ENCODE data around the gene TTC21A. TPM values are rescaled to one million over a fixed set of nuclear protein-coding genes. Genes with fewer than 3 reads are reported as not detected.

TTC21A gene
- total RNA-seq, 1 experiment from 2014 or later = 9.5 TPM

DNA sequence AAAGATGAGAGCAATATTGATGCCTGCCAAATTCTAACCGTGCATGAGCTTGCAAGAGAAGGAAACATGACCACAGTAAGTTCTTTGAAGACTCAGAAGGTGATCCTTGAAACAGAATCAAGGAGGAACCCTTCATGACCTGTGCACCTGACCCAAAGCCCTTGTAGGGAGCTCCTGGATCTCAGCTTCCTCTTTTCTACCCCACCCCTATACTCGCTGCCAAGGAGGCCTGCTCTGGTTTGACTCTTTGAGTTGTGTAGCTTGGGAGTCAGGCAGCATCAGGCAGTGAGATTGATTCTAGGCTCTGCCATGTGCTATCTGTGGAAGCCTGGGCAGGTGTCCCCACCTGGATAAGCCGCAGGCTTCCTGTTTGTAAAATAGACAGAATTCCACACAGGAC lies 10.6 kb downstream of the TTC21A start:
- CTCF ChIA-PET = no interaction called here

DNA sequence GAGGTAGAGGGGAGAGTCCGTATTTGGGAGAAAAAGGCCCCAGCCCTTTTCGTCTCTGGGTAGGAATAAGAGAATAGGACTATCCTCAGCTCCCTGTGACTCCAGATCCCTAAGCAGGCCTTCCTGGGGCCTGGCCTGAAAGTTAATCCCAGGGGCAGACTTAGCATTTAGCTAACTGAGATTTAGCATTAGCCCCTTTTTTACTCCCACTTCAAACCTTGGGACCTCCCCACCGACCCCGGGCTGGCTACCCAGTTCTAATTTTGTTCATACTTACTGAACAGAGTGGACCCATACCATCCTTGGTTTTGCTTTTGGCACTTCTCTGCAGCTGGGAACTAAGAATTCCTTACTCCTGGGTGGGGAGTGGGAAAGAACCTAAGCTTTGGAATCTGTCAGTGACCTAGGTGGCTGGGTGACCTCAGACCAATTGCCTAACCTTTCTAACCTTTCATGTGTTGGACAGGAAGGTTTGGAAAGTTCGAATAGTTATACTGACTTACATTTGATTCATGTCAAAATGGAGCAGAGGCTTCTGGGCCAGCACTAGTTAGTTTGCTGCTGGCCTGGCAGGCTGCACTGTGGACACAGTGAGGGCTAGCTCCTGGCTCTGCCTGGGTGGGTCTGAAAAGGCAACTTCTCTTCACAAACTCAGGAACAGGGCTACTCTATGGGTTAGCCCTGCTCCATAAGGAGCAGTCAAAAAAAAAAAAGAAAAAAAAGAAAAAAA lies 11.6 kb downstream of the TTC21A start:
- Histone ChIP-seq H3F3A (ENCODE audit: insufficient read depth, low read depth) (no peaks in the 10 kb centered on the region), H3K4me2 (no peak overlapping the region), H3K4me3 (no peak overlapping the region), H3K36me3 (ENCODE audit: low read depth) (no peaks in the 10 kb centered on the region), H3K4me1 (replicated peaks; ENCODE audit: insufficient read depth) (peaks cover 3% of the 10 kb centered on the region), H3K27me3 (ENCODE audit: insufficient read depth, low read depth) (no peaks in the 10 kb centered on the region), H3K9me3 (ENCODE audit: insufficient read depth, low read depth) (no peaks in the 10 kb centered on the region), H3K79me2 (ENCODE audit: low read depth) (no peaks in the 10 kb centered on the region), H3K27ac (no peak overlapping the region), H4K20me1 (ENCODE audit: insufficient read depth) (no peaks in the 10 kb centered on the region), H3K9me2 (ENCODE audit: insufficient read depth) (no peaks in the 10 kb centered on the region), H2AFZ (no peak overlapping the region)
- POLR2A ChIA-PET (ENCODE audit: unreplicated experiment) = no interaction called here
- CTCF ChIA-PET = no interaction called here
- TF ChIP-seq, protein P1, sequence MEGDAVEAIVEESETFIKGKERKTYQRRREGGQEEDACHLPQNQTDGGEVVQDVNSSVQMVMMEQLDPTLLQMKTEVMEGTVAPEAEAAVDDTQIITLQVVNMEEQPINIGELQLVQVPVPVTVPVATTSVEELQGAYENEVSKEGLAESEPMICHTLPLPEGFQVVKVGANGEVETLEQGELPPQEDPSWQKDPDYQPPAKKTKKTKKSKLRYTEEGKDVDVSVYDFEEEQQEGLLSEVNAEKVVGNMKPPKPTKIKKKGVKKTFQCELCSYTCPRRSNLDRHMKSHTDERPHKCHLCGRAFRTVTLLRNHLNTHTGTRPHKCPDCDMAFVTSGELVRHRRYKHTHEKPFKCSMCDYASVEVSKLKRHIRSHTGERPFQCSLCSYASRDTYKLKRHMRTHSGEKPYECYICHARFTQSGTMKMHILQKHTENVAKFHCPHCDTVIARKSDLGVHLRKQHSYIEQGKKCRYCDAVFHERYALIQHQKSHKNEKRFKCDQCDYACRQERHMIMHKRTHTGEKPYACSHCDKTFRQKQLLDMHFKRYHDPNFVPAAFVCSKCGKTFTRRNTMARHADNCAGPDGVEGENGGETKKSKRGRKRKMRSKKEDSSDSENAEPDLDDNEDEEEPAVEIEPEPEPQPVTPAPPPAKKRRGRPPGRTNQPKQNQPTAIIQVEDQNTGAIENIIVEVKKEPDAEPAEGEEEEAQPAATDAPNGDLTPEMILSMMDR (conservative IDR thresholded peaks at IDR 0.05) = no peak
- no peak for TF ChIP-seq EZH2 (IDR thresholded peaks at IDR 0.05; ENCODE audit: low read depth)
- intact Hi-C loops (cut with micrococcal nuclease; ENCODE audit: unreplicated experiment) = no loop called here
- no TSS peak for BruUV-seq (replicated peaks)
- DNase-seq = no peak

More for the DNA sequence above, 10.6 kb downstream of the TTC21A start:
- Histone ChIP-seq H3K79me2 (ENCODE audit: low read depth) (no peaks in the 10 kb centered on the region), H3K9me3 (ENCODE audit: insufficient read depth, low read depth) (no peaks in the 10 kb centered on the region), H3K4me3 (no peak overlapping the region), H3K9me2 (ENCODE audit: insufficient read depth) (no peaks in the 10 kb centered on the region), H3K4me1 (replicated peaks; ENCODE audit: insufficient read depth) (no peaks in the 10 kb centered on the region), H3K36me3 (ENCODE audit: low read depth) (no peaks in the 10 kb centered on the region), H2AFZ (no peak overlapping the region), H4K20me1 (ENCODE audit: insufficient read depth) (no peaks in the 10 kb centered on the region), H3K27me3 (ENCODE audit: insufficient read depth, low read depth) (no peaks in the 10 kb centered on the region), H3K27ac (no peak overlapping the region), H3F3A (ENCODE audit: insufficient read depth, low read depth) (no peaks in the 10 kb centered on the region), H3K4me2 (no peak overlapping the region)
- POLR2A ChIA-PET (ENCODE audit: unreplicated experiment) = no interaction called here
- BruUV-seq (replicated peaks) = no TSS peak
- intact Hi-C loops (cut with micrococcal nuclease; ENCODE audit: unreplicated experiment) = no loop called here
- DNase-seq = no peak
- TF ChIP-seq EZH2 (IDR thresholded peaks at IDR 0.05; ENCODE audit: low read depth) = no peak
- TF ChIP-seq, protein P1 (conservative IDR thresholded peaks at IDR 0.05) = no peak

- POLR2A ChIA-PET (ENCODE audit: unreplicated experiment) = no interaction called here
- peaks cover 27% of the 10 kb centered on the region for H3K4me1 ChIP-seq (replicated peaks; ENCODE audit: insufficient read depth)
- no peaks in the 10 kb centered on the region for H3K36me3 ChIP-seq (ENCODE audit: low read depth)
- H3K9me2 ChIP-seq (ENCODE audit: insufficient read depth) = no peaks in the 10 kb centered on the region
- no peak for TF ChIP-seq EZH2 (IDR thresholded peaks at IDR 0.05; ENCODE audit: low read depth)
- TF ChIP-seq, protein P1 (conservative IDR thresholded peaks at IDR 0.05) = no peak
- no peaks in the 10 kb centered on the region for H3K27me3 ChIP-seq (ENCODE audit: insufficient read depth, low read depth)
- intact Hi-C loops (cut with micrococcal nuclease; ENCODE audit: unreplicated experiment) = no loop called here
- H3K79me2 ChIP-seq (ENCODE audit: low read depth) = no peaks in the 10 kb centered on the region
- CTCF ChIA-PET = no interaction called here
- no peak overlapping the region for H3K4me3 ChIP-seq
- BruUV-seq (replicated peaks) = no TSS peak
- H4K20me1 ChIP-seq (ENCODE audit: insufficient read depth) = no peaks in the 10 kb centered on the region
- no peak for DNase-seq
- H3K4me2 ChIP-seq = no peak overlapping the region
- H3F3A ChIP-seq (ENCODE audit: insufficient read depth, low read depth) = peaks cover 17% of the 10 kb centered on the region
- no peak overlapping the region for H3K27ac ChIP-seq
- no peaks in the 10 kb centered on the region for H3K9me3 ChIP-seq (ENCODE audit: insufficient read depth, low read depth)
- H2AFZ ChIP-seq = no peak overlapping the region
These were observed 14.1 kb downstream of the TTC21A start for GRCh38 chr3:39121621-39122020.

Measured in PC-9 (cell line).